ENCODE results near the gene CHRND.

DNA sequence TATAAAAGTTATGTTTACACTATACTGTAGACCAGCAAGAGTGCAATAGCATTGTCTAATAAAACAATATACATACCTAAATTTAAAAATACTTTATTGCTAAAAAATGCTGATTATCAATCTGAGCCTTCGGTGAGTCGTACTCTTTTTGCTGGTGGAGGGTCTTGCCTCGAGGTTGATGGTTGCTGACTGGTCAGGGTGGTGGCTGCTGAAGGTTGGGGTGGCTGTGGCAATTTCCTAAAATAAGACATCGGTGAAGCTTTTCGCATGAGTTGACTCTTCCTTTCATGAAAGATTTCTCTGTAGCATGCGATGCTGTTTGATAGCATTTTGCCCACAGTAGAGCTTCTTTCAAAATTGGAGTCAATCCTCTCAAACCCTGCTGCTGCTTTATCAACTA lies 22.0 kb downstream of the CHRND start:
- no peak for TF ChIP-seq POLR2A (IDR thresholded peaks at IDR 0.05; ENCODE audit: low read length)
- TF ChIP-seq GATA1 (IDR thresholded peaks at IDR 0.05; ENCODE audit: low read depth, low read length) = no peak
